Raji (cell line): ENCODE data around the gene NXN.

ENCODE experiments used
- POLR2A ChIP-seq: IDR thresholded peaks from 2 replicates; pipeline ENCODE4 v1.6.1; 2011; ENCODE audit warnings: low read depth, low read length, control low read depth; ENCODE audit not compliant: insufficient read depth

The NXN gene

DNA sequence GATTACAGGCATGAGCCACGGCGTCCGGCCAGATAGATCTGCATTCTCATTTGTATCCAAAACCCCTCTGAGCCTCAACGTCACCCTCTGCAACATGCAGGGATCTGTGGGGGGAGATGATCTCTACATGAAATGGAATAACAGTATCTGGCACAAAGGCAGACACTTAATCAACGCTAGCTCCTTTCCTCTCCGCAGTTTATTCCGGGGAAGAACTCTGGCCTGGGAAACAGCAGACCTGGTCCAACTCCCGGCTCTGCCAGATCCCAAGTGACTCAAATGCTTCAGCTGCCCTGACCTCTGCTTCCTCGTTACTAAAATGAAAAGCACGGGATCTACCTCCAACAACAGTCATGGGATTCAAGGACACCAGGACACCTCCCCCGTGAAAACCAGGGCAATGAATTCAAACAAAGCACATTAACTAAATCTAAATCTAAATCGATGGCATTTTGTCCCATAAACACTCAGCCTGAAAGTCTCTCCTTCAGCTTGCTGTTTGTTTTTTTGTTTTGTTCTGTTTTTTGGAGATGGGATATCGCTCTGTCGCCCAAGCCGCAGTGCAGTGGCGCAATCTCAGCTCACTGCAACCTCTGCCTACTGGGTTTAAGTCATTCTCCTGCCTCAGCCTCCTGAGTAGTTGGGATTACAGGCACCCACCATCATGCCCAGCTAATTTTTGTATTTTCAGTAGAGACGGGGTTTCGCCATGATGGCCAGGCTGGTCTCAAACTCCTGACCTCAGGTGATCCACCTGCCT, 78.2 kb downstream of the NXN start:
- no peak for TF ChIP-seq POLR2A

DNA sequence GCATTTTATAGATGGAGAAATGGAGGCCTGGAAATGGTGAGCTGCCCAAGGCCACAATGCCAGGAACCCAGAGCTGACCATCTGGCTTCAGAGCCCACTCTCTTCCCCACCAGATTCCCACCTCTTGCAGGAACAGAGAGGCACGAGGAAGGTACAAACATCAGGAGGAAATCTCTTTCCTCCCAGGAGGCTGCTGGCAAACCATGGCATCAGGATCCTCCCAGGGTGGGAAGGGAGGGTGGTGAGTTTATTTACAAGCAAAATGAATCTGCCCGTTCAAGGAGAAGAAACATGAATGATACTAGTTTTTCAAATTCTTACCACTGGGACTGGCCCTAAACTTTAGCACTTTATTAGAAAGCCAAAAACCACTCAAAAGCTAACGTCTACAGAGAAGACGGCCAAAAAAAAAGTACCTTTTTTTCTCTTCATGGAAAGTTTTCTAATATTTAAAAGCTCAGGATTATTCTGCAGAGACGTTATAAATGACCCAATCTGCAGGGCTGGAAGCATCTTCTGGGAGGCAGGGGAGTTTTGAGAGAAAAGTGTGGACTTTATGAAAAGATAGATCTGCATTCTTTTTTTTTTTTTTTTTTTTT, 79.1 kb downstream of the NXN start:
- no peak for TF ChIP-seq POLR2A

DNA sequence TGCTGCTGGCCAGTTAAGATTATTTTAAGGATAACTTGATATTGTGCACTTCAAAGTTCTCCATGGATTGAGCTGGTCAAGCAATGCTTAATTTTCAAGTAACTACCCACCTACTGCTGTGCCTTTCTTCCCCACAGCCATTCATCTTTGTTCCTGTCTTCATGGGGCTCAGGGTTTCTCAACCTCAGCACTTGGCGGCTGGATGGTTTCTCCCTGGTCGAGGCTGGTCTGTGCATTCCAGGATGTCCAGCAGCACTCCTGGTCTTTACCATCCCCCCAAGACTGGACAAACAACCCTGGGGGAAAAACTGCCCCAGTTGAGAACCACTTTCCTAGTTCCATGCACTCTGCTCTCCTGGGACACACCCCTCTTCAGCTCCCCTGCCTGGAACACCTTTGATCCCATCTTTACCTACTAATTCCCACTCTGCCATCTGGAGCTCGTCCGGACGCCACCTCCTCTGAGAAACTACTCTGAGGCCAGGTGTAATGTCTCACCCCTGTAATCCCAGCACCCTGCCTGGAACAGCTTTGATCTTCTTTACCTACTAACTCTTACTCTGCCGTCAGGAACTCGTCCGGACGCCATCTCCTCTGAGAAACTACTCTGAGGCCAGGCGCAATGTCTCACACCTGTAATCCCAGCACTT, 81.5 kb downstream of the NXN start:
- no peak for TF ChIP-seq POLR2A

DNA sequence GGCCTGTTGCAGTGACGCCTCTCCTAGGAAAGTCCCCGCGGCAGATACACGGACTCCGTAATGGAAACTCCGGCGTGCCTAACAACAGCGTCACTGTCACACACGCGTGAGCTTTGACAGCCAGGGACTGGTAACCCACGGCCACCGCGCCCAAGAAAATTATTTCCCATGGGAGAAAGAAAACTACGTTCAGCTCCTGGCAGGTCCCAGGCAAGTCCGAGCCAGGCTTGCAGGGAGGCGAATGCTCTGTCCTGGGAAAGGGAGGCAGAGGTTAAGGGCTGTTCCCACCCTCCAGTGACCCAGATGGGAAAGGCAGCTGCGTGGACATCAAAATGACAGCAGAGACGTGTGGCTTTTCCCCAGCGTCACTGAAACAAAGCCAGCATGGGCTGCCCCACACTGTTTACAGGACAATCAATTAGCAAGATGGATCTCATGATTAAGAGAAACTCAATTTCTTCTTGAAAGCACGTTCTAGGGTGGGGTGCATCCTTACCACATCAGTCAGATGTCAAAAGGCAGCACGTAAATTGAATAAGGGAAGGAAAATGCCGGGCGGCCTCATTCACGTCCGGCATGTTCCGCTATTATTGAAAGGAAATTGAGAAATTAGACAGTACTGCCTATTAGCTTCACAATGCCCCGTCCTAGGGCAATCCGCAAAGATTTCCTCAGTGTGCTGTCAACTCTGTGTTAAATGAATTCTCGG, 82.5 kb downstream of the NXN start:
- TF ChIP-seq POLR2A, result no peak

DNA sequence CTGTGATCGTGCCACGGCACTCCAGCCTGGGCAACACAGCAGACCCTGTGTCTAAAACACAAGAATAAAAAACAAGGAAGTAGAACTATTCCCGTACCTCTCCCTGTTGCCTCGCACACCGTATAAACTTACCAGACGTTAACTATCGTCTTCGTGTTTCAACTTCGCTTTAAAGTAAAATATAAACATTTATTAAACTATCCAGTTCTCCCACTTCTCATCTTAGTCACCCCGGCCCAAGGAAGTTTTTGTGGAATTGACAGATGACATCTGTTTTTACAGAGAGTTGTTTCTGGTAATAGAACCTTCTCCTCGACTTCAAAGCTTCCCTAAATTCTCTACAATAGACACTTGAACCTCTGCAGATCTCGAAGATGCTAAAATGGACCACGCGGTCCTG, 83.1 kb downstream of the NXN start:
- no peak for TF ChIP-seq POLR2A

GRCh38 chr17:892958-893357, 86.6 kb downstream of the NXN start:
- TF ChIP-seq POLR2A, result no peak

DNA sequence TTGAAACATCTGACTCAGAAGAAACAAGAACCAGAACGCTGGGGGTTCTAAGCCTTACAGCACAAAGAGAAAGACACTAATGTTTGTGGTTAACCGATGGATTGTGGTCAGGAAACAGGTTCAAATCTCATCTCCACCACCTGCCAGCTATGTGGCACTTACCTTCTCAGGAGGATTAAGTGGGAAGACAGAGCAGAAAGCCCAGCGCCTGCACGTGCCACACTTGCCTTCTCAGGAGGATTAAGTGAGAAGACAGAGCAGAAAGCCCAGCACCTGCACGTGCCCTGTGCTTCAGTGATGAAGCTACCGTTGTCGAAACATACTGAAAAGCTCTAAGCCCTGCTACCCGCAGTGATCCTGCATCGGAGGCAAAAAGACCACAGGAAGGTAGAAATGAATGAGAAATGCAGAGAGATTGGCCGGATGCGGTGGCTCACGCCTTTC, 90.6 kb downstream of the NXN start:
- no peak for TF ChIP-seq POLR2A

GRCh38 chr17:887551-888209, 91.9 kb downstream of the NXN start:
- no peak for TF ChIP-seq POLR2A

DNA sequence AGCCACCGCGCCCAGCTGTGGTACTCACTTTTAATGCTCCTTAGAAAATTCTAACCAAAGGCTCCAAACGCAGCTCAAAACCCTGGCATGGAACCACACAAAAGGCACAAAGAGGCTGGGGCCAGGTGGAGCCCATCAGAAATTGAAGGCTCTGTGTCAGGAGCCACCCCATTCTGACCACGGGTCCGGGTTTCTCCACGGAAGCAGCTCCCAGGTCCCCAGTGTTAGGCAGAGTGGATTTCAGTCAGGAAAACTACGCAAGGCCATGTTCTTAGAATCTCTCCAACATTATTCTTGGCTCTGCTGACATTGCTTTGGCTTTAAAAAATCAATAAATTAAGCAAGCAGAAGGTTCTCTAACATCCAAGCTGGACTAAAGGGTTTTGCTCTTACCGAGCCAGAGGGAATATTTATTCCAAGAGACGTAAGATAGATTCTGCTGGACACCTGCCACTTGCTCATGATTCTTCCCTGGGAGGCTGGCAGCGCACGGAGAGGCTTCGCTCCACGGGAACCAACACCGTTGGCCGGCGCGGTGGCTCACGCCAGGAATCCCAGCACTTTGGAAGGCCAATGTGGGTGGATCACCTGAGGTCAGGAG, 93.5 kb downstream of the NXN start:
- TF ChIP-seq POLR2A, result no peak

- no peak for TF ChIP-seq POLR2A
Measured at GRCh38 chr17:883586-883962, 96.0 kb downstream of the NXN start.

- TF ChIP-seq POLR2A, result no peak
Measured at GRCh38 chr17:882827-883585, 96.6 kb downstream of the NXN start.

GRCh38 chr17:881778-882177, 97.8 kb downstream of the NXN start:
- TF ChIP-seq POLR2A, result no peak

- no peak for TF ChIP-seq POLR2A
Measured at GRCh38 chr17:880443-881269, 98.9 kb downstream of the NXN start.
